HG02943 (cell line): ENCODE results near the gene SMO.
A peak's percentile ranks its signal among the peaks of the same experiment; 100 is the strongest.

Experiments
- ATAC-seq: cut with Tn5 transposase; IDR thresholded peaks from one replicate; pipeline ENCODE4 v1.9.1; 2021; ENCODE audit warnings: mild to moderate bottlenecking, low read depth, moderate library complexity; ENCODE audit not compliant: unreplicated experiment

The SMO gene

GRCh38 chr7:129188372-129188891 is at the start of gene SMO:
TSS of gene SMO (plus strand) at chr7:129188633. CDS start at chr7:129189152, 519 bp downstream.
- no peak for ATAC-seq

GRCh38 chr7:129143724-129144094 is 44.7 kb upstream of the SMO start:
- ATAC-seq, result no peak

DNA sequence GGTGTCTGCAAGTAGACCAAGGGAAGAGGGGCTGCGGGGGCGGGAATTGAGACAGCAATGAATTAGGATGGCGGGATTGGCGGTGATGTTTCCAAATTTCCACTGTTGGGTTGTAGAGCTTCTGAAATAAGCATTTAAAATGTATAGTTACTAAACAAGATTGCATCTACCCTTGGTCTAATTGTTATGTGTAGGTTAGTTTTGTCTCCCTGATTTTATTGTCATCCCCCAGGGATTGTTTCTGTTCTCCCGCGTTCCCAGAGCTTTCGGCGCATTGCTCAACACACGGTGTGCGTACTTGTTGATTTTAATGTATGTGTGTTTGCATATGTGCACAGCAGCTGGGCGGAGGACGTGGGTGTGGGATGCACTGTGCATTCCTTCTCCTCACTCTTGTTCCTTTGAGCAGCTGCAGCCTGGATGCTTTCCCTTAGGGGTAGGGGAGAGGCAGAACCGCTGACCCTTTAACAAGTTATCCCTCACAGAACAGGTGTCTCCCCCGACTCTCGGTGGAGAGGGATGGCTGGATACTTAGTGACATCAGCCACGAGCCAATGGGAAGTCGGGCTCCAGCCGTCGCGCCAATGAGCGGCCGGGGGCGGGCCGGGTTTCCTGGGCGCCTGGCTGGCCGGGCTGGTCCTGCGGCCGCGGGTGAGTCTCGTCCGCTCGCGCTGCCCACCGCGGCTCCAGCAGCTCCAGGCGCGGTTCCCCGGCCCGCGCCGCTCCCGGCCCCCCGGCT is 44.2 kb upstream of the SMO start, which contains the start of gene TSPAN33:
TSPAN33 (plus strand) TSS at position 613 of the 739 bp plus-strand sequence. CDS start 274 bp downstream, outside the sequence.
- ATAC-seq, result peak; percentile 56

GRCh38 chr7:129144834-129145668 is 43.4 kb upstream of the SMO start:
- peak; percentile 4 for ATAC-seq

GRCh38 chr7:129146237-129146979 is 42.0 kb upstream of the SMO start:
- ATAC-seq, result peak; percentile 58

GRCh38 chr7:129147731-129148130 is 40.7 kb upstream of the SMO start:
- ATAC-seq, result no peak

DNA sequence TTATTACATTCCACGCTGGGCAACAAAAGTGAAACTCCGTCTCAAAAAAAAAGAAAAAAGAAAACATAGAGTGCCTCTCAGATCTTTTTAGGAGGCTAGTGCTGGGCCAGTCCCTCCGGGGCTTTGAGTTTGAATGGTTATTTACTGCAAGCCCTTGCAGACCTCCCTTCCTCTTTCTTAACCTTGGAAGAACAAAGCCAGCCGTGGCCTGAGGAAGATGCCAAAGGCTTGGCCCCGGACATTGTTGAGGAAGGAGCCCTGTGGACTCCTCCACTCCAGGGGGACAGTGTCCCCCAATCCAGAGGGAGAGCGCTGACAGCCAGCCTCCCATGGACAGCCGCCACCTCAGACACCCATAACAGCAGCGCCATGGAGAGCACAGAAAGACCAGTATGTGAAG is 38.9 kb upstream of the SMO start:
- no peak for ATAC-seq

- ATAC-seq, result no peak
These were observed 38.0 kb upstream of the SMO start for GRCh38 chr7:129150199-129150996.

GRCh38 chr7:129157651-129158050 is 30.8 kb upstream of the SMO start:
- ATAC-seq, result no peak

GRCh38 chr7:129159539-129159938 is 28.9 kb upstream of the SMO start:
- no peak for ATAC-seq

GRCh38 chr7:129160161-129160905 is 28.1 kb upstream of the SMO start:
- no peak for ATAC-seq

DNA sequence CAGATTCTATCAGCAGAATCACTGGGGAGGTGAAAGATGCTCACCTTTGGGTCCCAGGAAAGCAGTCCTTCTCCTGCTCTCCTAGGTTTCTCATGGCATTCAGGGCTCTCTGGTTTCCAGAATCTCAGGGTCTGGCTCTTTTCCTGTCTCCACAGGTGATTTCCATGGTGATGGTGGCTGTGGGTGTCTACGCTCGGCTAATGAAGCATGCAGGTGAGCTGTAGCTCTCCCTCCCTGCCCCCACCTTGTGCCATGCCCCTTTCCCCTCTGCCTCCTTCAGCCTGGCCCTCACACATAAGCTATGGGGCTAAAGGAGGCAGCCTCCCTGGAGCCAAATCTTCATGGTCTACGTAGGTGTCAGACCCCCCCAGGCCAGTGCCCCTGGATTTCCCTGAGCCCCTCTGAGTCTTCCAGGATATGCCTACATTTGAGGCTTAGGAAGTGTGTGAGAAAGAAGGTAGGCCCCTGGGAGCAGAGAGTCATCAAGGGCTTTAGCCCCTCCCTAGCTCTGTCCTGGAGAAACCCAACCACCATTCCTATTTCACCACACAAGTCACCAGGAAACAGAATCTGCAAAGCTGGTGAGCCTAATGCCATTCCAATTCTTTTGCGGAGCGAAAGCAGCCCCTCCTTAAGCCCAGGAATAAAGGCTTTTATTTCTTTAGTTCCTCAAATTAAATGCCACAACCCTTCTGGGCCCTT is 26.8 kb upstream of the SMO start:
- ATAC-seq, result no peak

- no peak for ATAC-seq
These were observed 25.7 kb upstream of the SMO start for GRCh38 chr7:129162732-129163131.

GRCh38 chr7:129163875-129164544 is 24.4 kb upstream of the SMO start:
- ATAC-seq, result no peak

DNA sequence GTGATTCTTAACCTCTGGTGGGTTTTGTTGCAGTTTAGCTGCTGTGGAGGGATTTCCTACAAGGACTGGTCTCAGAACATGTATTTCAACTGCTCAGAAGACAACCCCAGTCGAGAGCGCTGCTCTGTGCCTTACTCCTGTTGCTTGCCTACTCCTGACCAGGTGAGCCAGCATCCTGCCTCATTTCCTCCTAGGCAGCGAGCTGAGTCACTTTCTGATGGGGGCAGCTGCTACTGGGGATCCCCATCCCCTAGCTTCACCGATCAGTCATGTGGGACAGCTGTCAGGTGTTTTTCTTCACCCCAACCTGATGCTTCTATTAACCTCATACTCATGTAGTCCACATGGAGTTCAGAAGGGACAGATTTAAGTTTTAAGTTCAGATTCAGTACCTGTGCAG is 21.7 kb upstream of the SMO start:
- ATAC-seq, result no peak

- ATAC-seq, result no peak
These were observed 20.6 kb upstream of the SMO start for GRCh38 chr7:129167817-129168216.

GRCh38 chr7:129168231-129169021 is 20.0 kb upstream of the SMO start:
- ATAC-seq, result no peak
